D721Med (cell line): ENCODE results near the gene PDZK1.
"Not testable (repeated sequence)": the region's sequence is repeated elsewhere in the genome, so short reads cannot be mapped to it uniquely, and the experiment has no call there.

Experiments used
- DNase-seq: peaks from one replicate; pipeline ENCODE4 v3.0.0; 2011; ENCODE audit warnings: low spot score; ENCODE audit not compliant: insufficient read length
- FAIRE-seq: peaks from 2 replicates; lab custom pipeline; 2011; peaks lifted over from hg19 to GRCh38; lab: Jason Lieb, UNC
- CTCF ChIP-seq: IDR thresholded peaks from 2 replicates; pipeline ENCODE4 v1.5.1; 2012; ENCODE audit warnings: mild to moderate bottlenecking, control low read depth; ENCODE audit not compliant: insufficient read depth; ENCODE audit errors: missing control alignments

Gene PDZK1

GRCh38 chr1:145719230-145720079 lies 12.3 kb upstream of the PDZK1 start, which contains the start of gene CD160:
Gene CD160, plus strand, starts transcription at chr1:145719499. Its CDS starts 8,829 bp downstream, at chr1:145728328.
- FAIRE-seq, result no peak
- no peak for TF ChIP-seq CTCF
- DNase-seq, result no peak

- FAIRE-seq, DNase-seq: not testable (repeated sequence)
Observed at GRCh38 chr1:145718465-145718864, 11.3 kb upstream of the PDZK1 start.

DNA sequence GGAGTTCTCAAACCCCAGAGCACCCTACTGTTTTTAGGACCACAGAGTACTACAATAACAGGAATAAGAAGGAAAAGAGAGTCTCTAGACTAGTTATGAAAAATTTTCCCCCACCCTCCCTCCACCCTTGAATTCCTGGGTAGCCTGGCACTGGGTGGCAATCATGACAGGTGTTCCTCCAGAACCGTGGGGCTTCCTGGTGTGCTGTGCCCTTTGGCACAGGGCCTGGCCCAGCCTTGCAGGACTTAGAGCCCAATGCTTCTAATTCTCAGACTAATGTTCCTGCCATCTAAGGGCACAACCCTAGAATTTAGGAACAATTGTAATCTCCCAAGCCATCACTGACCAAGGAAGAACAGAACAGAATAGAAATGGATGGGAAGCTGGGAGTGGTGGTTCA lies 10.7 kb upstream of the PDZK1 start:
- FAIRE-seq, result no peak

DNA sequence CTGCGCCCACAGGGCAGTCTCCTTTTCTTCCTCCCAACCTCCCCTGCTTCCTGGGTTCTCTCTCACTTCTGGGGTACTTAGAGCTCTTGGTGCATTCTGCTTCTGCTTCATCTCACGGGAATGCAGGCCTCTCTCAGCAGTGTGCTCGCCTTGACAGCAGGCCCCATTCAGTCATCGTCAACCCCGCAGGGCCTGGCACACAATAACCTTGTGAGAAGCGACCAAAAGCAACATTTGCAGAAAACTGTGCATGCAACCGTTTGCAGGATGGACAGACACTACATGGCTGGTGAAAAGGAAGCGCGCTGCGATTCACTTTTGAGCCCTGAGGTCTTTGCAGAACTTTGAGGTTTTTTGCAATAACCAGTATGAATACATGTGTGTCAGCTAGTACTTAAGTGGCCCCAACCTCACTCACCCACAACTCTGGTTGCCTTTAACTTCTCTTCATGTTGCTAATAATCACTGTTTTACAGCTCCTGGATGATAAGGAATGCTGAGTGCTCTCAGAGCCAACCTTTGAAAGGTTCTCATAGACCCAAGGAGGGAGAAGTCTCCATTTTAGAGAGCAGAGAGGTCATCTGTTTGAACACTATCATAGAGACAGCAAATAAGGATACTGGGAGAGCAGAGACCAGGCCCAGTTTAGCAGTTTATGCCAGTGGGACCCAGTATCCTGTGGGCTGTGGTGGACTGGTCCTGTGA lies 9.6 kb upstream of the PDZK1 start:
- FAIRE-seq (no peak), DNase-seq (no peak)
- TF ChIP-seq CTCF, result no peak

More for the DNA sequence above, 10.7 kb upstream of the PDZK1 start:
- TF ChIP-seq CTCF, result no peak
- DNase-seq, result no peak

- FAIRE-seq, result no peak
- TF ChIP-seq CTCF, result no peak
- no peak for DNase-seq
Observed at GRCh38 chr1:145714524-145715111, 7.5 kb upstream of the PDZK1 start.

- no peak for FAIRE-seq
Observed at GRCh38 chr1:145711213-145711651, 4.1 kb upstream of the PDZK1 start.

More at GRCh38 chr1:145711213-145711651, 4.1 kb upstream of the PDZK1 start:
- no peak for DNase-seq
- no peak for TF ChIP-seq CTCF
